ENCODE data around the gene ABLIM3.

DNA sequence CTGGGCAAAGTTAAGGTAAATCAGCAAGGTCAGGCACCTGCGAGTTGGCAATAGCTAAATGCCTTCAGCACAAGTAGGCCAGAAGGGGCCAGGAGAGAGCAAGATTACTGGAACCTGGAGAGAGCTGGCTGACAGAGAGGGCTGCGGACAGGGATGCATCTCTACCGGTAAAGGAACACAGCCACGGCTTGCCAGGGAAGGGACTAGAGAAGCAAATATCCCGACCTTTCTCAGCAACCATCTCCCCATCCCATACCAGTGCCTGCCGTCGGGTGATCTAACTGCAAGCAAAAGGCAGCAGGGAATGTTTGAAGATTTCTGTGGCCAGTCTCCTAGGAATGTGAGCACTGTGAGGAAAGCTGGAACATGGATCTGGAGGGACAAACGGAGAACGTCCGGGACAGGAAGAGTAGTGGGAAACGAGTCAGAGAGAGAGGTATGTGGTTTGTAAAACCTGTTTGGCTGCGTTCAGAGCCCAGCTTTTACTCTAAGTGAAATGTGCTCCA lies 15.9 kb upstream of the ABLIM3 start:
- TF ChIP-seq, protein P1, sequence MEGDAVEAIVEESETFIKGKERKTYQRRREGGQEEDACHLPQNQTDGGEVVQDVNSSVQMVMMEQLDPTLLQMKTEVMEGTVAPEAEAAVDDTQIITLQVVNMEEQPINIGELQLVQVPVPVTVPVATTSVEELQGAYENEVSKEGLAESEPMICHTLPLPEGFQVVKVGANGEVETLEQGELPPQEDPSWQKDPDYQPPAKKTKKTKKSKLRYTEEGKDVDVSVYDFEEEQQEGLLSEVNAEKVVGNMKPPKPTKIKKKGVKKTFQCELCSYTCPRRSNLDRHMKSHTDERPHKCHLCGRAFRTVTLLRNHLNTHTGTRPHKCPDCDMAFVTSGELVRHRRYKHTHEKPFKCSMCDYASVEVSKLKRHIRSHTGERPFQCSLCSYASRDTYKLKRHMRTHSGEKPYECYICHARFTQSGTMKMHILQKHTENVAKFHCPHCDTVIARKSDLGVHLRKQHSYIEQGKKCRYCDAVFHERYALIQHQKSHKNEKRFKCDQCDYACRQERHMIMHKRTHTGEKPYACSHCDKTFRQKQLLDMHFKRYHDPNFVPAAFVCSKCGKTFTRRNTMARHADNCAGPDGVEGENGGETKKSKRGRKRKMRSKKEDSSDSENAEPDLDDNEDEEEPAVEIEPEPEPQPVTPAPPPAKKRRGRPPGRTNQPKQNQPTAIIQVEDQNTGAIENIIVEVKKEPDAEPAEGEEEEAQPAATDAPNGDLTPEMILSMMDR (optimal IDR thresholded peaks at IDR 0.05 in 1 of 3, IDR thresholded peaks at IDR 0.05 in 1 of 3, conservative IDR thresholded peaks at IDR 0.05 in 1 of 3; ENCODE audit: extremely low read depth in 1 of 3, insufficient read depth in 2 of 3, low read length in 3 of 3), result peak; percentile 50 to 68 (median 57)
- TF ChIP-seq EZH2 (IDR thresholded peaks at IDR 0.05; ENCODE audit: low read length), result no peak
